ENCODE data around the gene ADTRP.
"Not testable (repeated sequence)": the region's sequence is repeated elsewhere in the genome, so short reads cannot be mapped to it uniquely, and the experiment has no call there.

Gene ADTRP

GRCh38 chr6:11689847-11690246 lies 88.8 kb downstream of the ADTRP start:
- H3K27ac ChIP-seq: no peak overlapping the region
- no peak for TF ChIP-seq CTCF (conservative IDR thresholded peaks at IDR 0.05)
- no peak for TF ChIP-seq ZFX (IDR thresholded peaks at IDR 0.05)

GRCh38 chr6:11689400-11689799 lies 89.2 kb downstream of the ADTRP start:
- H3K27ac ChIP-seq: not testable (repeated sequence)

GRCh38 chr6:11688425-11688709 lies 90.2 kb downstream of the ADTRP start:
- TF ChIP-seq CTCF (conservative IDR thresholded peaks at IDR 0.05) (no peak), ZFX (IDR thresholded peaks at IDR 0.05) (no peak)
- no peak overlapping the region for H3K27ac ChIP-seq

GRCh38 chr6:11685481-11686093 lies 93.0 kb downstream of the ADTRP start:
- TF ChIP-seq ZFX (IDR thresholded peaks at IDR 0.05) (no peak), CTCF (conservative IDR thresholded peaks at IDR 0.05) (no peak)
- H3K27ac ChIP-seq: no peak overlapping the region

- TF ChIP-seq ZFX (IDR thresholded peaks at IDR 0.05): no peak
- TF ChIP-seq CTCF (conservative IDR thresholded peaks at IDR 0.05): no peak
- no peak overlapping the region for H3K27ac ChIP-seq
These were observed 93.6 kb downstream of the ADTRP start for GRCh38 chr6:11684901-11685480.

GRCh38 chr6:11683871-11684270 lies 94.7 kb downstream of the ADTRP start:
- H3K27ac ChIP-seq: no peak overlapping the region
- no peak for TF ChIP-seq CTCF (conservative IDR thresholded peaks at IDR 0.05)
- no peak for TF ChIP-seq ZFX (IDR thresholded peaks at IDR 0.05)

GRCh38 chr6:11682561-11682975 lies 96.0 kb downstream of the ADTRP start:
- TF ChIP-seq CTCF (conservative IDR thresholded peaks at IDR 0.05): no peak
- no peak overlapping the region for H3K27ac ChIP-seq

GRCh38 chr6:11681770-11682169 lies 96.8 kb downstream of the ADTRP start:
- TF ChIP-seq CTCF (conservative IDR thresholded peaks at IDR 0.05): no peak
- no peak for TF ChIP-seq ZFX (IDR thresholded peaks at IDR 0.05)
- no peak overlapping the region for H3K27ac ChIP-seq
